Gastroesophageal sphincter (tissue), 4 donors: ENCODE data around the gene DDHD1. TPM values are rescaled to one million over a fixed set of nuclear protein-coding genes. Genes with fewer than 3 reads are reported as not detected.
A peak's percentile ranks its signal among the peaks of the same experiment; 100 is the strongest.

Source experiments
- ATAC-seq: fragments of 150-250 bp; one replicate; pipeline ENCODE4 v1.9.1; 2016; ENCODE audit warnings: mild to moderate bottlenecking, moderate library complexity
- H3K27ac ChIP-seq, 4 donors: fragments of 200-600 bp; sonication (generic) in 3 of 4; 1 replicate in 3 of 4; 2 replicates in 1 of 4; pipeline ENCODE4 v1.5.1; 2016 to 2019
- H3K27me3 ChIP-seq: fragments of 200-600 bp; sonication (generic); one replicate; pipeline ENCODE4 v1.5.1; 2019
- H3K36me3 ChIP-seq, 2 donors: fragments of 200-600 bp; sonication (generic); one replicate each; pipeline ENCODE4 v1.5.1; 2019; ENCODE audit warnings: control low read depth in 1 of 2
- H3K4me1 ChIP-seq, 3 donors: fragments of 200-600 bp; sonication (generic); 1 replicate in 2 of 3; 2 replicates in 1 of 3; pipeline ENCODE4 v1.5.1; 2016 to 2019; ENCODE audit warnings: control low read depth in 2 of 3
- H3K4me3 ChIP-seq, 2 donors: fragments of 200-600 bp; sonication (generic); one replicate each; pipeline ENCODE4 v1.5.1; 2019; ENCODE audit warnings: mild to moderate bottlenecking in 1 of 2, moderate library complexity in 1 of 2
- H3K9me3 ChIP-seq, 3 donors: fragments of 200-600 bp; sonication (generic); one replicate each; pipeline ENCODE4 v1.5.1; 2017 to 2019; ENCODE audit warnings: control low read depth in 2 of 3
- CTCF ChIP-seq, 4 experiments: fragments of 200-600 bp in 2 of 4; fragments of 450-650 bp in 2 of 4; sonication (generic) in 1 of 4; IDR thresholded peaks; one replicate each; pipeline ENCODE4 v1.5.1; 2017 to 2019; ENCODE audit warnings: antibody characterized with exemption in 4 of 4, mild to moderate bottlenecking in 2 of 4, moderate library complexity in 2 of 4
- EP300 ChIP-seq: sonication (generic); formaldehyde crosslinking; IDR thresholded peaks from one replicate; pipeline ENCODE4 v1.6.1; 2017; ENCODE audit warnings: antibody characterized with exemption, mild to moderate bottlenecking
- POLR2A ChIP-seq, 2 donors: fragments of 450-650 bp; IDR thresholded peaks; one replicate each; pipeline ENCODE4 v1.6.1; 2017; ENCODE audit warnings: antibody characterized with exemption in 2 of 2, mild to moderate bottlenecking in 2 of 2, moderate library complexity in 1 of 2
- POLR2AphosphoS5 ChIP-seq: sonication (generic); formaldehyde crosslinking; IDR thresholded peaks from one replicate; pipeline ENCODE4 v1.6.1; 2017; ENCODE audit warnings: antibody characterized with exemption
- WGBS, 2 donors: methylation state at CpG; one replicate each; pipeline ENCODE4 v1.1.5; 2018; ENCODE audit warnings: low coverage in 1 of 2; 5-methylcytosine and 5-hydroxymethylcytosine counted together
- total RNA-seq, 4 donors: library from RNA; depleted of rRNA; stranded (reverse); fragments of >200 nt; gene quantifications; one replicate each; pipeline ENCODE4 v1.1.0, GENCODE V29; 2016

Gene DDHD1
- total RNA-seq, 4 donors from 2014 or later: 15.4 to 36.4 (median 20.7) TPM

GRCh38 chr14:52998376-52999015 is 154.6 kb downstream of the DDHD1 start:
- no peaks in the 10 kb centered on the region for H3K27me3 ChIP-seq
- H3K4me1 ChIP-seq: peaks cover 5 to 26% (median 22%) of the 10 kb centered on the region in 3 donors
- H3K4me3 ChIP-seq: no peak overlapping the region
- ATAC-seq: peak; percentile 61
- 8 to 12% methylated on average over 5 of the region's 6 CpGs for WGBS, 2 donors
- TF ChIP-seq CTCF (IDR thresholded peaks at IDR 0.05) (no peak), POLR2AphosphoS5 (peak; percentile 46), EP300 (no peak)
- H3K9me3 ChIP-seq: no peaks in the 10 kb centered on the region
- H3K36me3 ChIP-seq: no peaks in the 10 kb centered on the region
- H3K27ac ChIP-seq: peak overlapping the region; percentile 51 to 85 (median 76)

GRCh38 chr14:52996493-52996892 is 156.6 kb downstream of the DDHD1 start:
- no peak overlapping the region for H3K4me3 ChIP-seq
- TF ChIP-seq CTCF (IDR thresholded peaks at IDR 0.05) (no peak), EP300 (no peak), POLR2AphosphoS5 (no peak), POLR2A (IDR thresholded peaks at IDR 0.05) (no peak)
- peak; percentile 54 for ATAC-seq
- no peaks in the 10 kb centered on the region for H3K9me3 ChIP-seq
- H3K36me3 ChIP-seq: no peaks in the 10 kb centered on the region
- no peaks in the 10 kb centered on the region for H3K27me3 ChIP-seq
- H3K4me1 ChIP-seq: peaks cover 5 to 17% (median 9%) of the 10 kb centered on the region in 3 donors
- H3K27ac ChIP-seq: peak overlapping the region in 1 of 4 donors; percentile 15
- WGBS, 2 donors: 73 to 93% methylated on average over 2 of the region's 2 CpGs

GRCh38 chr14:52995998-52996397 is 157.1 kb downstream of the DDHD1 start:
- H3K9me3 ChIP-seq: no peaks in the 10 kb centered on the region
- H3K27me3 ChIP-seq: no peaks in the 10 kb centered on the region
- WGBS, 2 donors: 63% methylated on average over 1 of the region's 1 CpG; no CpG with 5 or more reads in 1 of the 2 donors
- no peak overlapping the region for H3K27ac ChIP-seq
- TF ChIP-seq POLR2A (IDR thresholded peaks at IDR 0.05) (no peak), EP300 (no peak), POLR2AphosphoS5 (no peak), CTCF (IDR thresholded peaks at IDR 0.05) (no peak)
- no peak overlapping the region for H3K4me3 ChIP-seq
- ATAC-seq: no peak
- H3K36me3 ChIP-seq: no peaks in the 10 kb centered on the region
- H3K4me1 ChIP-seq: peaks cover 5 to 15% (median 8%) of the 10 kb centered on the region in 3 donors

- H3K4me3 ChIP-seq: no peak overlapping the region
- 55 to 73% methylated on average over 1 of the region's 1 CpG for WGBS, 2 donors
- H3K27me3 ChIP-seq: no peaks in the 10 kb centered on the region
- ATAC-seq: no peak
- no peaks in the 10 kb centered on the region for H3K9me3 ChIP-seq
- no peaks in the 10 kb centered on the region for H3K36me3 ChIP-seq
- no peaks in the 10 kb centered on the region for H3K4me1 ChIP-seq
- no peak overlapping the region for H3K27ac ChIP-seq
- TF ChIP-seq CTCF (IDR thresholded peaks at IDR 0.05) (no peak), POLR2AphosphoS5 (no peak), EP300 (no peak), POLR2A (IDR thresholded peaks at IDR 0.05) (no peak)
These were observed 160.8 kb downstream of the DDHD1 start for GRCh38 chr14:52992236-52992870.

- no peaks in the 10 kb centered on the region for H3K27me3 ChIP-seq
- TF ChIP-seq POLR2AphosphoS5 (no peak), POLR2A (IDR thresholded peaks at IDR 0.05) (no peak), CTCF (IDR thresholded peaks at IDR 0.05) (no peak), EP300 (no peak)
- no peak for ATAC-seq
- no peak overlapping the region for H3K27ac ChIP-seq
- H3K4me3 ChIP-seq: no peak overlapping the region
- no peaks in the 10 kb centered on the region for H3K36me3 ChIP-seq
- H3K4me1 ChIP-seq: no peaks in the 10 kb centered on the region
- H3K9me3 ChIP-seq: no peaks in the 10 kb centered on the region
These were observed 165.0 kb downstream of the DDHD1 start for GRCh38 chr14:52988139-52988538.
